HG02938 (cell line): Measurements from ENCODE around the gene SLITRK5.

Source experiments
- ATAC-seq: cut with Tn5 transposase; IDR thresholded peaks from one replicate; pipeline ENCODE4 v1.9.1; 2021; ENCODE audit warnings: mild to moderate bottlenecking, moderate library complexity; ENCODE audit not compliant: unreplicated experiment

Gene SLITRK5, protein sequence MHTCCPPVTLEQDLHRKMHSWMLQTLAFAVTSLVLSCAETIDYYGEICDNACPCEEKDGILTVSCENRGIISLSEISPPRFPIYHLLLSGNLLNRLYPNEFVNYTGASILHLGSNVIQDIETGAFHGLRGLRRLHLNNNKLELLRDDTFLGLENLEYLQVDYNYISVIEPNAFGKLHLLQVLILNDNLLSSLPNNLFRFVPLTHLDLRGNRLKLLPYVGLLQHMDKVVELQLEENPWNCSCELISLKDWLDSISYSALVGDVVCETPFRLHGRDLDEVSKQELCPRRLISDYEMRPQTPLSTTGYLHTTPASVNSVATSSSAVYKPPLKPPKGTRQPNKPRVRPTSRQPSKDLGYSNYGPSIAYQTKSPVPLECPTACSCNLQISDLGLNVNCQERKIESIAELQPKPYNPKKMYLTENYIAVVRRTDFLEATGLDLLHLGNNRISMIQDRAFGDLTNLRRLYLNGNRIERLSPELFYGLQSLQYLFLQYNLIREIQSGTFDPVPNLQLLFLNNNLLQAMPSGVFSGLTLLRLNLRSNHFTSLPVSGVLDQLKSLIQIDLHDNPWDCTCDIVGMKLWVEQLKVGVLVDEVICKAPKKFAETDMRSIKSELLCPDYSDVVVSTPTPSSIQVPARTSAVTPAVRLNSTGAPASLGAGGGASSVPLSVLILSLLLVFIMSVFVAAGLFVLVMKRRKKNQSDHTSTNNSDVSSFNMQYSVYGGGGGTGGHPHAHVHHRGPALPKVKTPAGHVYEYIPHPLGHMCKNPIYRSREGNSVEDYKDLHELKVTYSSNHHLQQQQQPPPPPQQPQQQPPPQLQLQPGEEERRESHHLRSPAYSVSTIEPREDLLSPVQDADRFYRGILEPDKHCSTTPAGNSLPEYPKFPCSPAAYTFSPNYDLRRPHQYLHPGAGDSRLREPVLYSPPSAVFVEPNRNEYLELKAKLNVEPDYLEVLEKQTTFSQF

DNA sequence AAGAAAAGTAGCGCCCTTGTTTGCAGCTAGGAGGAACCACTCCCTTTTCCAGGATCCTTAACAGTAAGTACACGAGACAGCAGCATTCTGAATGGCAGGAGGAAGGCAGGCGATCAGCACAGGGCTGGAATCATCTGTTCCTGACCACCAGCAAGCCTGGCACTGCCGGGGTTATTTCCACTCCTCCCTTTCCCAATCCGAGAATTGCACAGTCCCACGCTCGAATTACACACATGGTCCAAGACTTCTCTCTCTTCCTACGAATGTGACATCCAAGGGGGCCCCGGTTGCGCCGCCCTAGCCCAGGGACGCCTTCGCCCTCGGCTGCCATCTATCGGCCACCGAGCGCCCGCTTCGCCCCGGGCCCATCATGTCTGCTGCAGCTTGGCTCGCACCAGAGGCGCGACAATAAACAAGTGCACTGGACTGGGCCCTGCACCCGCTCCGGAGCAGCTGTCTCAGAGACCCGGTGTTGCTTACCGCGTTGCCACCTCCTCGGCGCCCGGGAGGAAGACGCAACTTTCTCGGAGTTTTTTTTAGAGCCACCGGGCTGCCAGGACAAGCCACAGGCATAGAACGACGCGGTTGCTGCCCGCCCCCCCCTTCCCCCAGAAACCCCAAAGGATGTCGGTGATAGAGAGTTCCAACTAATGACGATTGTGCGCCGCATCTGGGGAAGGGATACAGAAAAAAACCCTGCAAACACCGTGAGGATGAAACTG is at the start of gene SLITRK5:
SLITRK5 (plus strand) TSS at position 341 of the 722 bp plus-strand sequence. CDS start 4,018 bp downstream, outside the sequence.
- peak; percentile 82 for ATAC-seq

DNA sequence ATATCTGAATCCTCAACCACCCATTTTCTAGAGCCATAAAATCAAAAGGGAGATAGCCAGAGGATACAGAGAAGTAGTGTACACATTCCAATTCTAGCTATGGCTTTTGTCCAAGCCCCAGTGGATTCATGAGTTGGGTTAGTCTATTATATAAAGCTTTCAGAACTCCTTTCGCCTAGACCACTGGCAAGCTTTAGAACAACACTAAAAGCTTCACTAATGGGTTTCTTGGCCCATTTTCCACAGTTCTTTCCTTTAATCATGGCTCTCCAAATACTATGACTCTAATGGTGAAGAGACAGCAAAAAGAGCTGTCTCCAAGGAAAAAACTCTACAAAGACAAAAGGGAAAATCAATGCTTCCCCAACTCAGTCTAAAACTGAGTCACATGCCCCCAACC is 48.2 kb upstream of the SLITRK5 start:
- ATAC-seq: no peak

DNA sequence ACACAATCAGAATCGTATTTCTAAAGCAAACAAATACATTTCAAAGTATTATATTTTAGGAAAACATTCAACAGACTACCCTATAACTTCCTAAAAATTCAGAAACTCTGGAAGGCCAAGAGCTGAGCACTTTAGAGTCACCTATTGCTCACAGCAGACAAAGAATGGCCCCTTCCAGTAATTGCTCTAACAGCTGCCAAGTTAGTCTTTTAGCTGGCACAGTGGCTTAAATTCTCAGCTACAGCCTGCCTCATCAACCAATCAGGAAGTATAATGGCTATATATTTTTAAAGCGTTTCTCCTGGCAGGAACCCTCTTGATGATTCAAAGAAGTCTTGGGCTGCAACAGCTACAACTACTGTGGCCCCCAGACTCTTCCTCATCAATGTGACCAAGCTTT is 14.9 kb upstream of the SLITRK5 start:
- no peak for ATAC-seq

DNA sequence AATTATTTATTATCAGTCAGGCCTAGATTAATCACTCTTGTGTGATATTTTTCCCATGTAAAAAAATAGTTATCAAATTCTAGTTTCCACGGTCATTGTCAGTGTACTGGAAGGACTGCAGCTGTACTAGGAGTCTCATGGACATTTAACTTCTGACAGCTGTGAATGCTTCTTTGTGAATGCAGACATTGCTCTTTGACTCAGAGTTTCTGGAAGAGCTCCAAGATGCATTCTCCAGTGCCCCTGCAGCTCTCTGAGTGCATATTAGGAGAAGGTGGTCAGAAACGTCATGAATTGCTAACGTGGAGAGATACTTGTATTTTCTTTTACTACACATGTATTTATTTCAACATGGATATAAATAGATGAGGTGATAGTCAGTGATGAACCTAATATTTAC is 9.7 kb upstream of the SLITRK5 start:
- ATAC-seq: no peak

DNA sequence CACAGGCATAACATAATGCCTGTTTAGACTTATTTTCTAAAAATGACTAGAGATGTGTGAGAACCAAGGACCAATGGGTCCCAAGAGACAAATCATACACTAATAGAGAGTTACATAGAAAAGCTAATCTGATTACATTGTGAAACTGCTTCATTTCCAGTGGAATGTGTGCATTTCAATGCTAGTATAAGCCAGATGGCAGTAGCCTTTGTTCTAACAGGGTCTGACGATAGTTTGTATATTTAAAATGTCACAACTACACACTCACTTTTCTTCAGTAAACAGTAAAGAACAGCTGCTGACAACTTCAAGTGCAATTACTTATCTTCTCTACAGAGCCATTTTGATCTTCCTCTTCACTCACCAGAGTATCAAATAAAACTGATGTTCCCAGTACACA is 4.3 kb upstream of the SLITRK5 start:
- ATAC-seq: no peak

DNA sequence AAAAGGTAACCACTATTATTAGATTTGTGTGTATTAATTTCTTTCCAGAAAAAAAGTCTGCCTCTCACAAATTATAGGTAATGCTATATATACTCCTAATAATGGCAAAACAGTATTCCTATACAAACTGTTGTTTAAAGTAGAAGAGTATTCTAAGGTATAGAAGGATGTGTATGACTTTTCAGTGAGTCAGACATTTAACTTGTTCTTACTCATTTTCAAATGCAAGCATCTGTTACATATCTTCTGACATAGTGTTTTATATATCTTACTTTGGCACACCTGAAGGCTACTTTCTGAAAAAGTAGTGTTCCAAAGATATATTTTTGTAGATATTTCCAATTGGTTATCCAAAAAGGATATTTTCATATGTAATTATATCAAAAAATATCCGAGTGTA is 3.5 kb upstream of the SLITRK5 start:
- ATAC-seq: no peak

DNA sequence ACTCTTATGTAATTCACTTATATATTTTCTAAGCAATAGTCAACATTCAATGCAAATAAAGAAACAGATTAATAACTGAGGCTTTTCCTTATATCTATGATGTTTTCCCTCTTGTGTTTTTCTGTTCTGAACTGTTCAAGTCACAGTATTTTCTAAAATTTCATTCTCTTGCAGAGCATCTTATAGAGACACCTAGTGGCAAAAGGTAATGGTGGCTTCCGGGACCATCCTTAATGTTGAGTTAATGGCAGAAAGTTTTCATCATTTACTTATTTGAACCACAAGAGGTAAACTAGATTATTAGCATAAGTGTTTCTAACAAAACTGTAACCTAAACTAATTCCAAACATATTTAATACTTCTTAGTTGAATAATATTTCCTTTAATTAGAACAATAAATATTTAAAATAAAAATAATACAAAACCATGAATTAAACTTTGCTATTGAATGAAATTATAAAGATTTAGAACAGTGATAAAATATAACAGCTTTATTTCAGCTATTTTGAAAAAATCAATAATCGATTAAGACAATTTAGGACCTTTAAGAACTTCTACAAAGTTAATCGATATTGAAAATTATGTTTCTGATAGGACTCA is 1.7 kb upstream of the SLITRK5 start:
- ATAC-seq: peak; percentile 65

DNA sequence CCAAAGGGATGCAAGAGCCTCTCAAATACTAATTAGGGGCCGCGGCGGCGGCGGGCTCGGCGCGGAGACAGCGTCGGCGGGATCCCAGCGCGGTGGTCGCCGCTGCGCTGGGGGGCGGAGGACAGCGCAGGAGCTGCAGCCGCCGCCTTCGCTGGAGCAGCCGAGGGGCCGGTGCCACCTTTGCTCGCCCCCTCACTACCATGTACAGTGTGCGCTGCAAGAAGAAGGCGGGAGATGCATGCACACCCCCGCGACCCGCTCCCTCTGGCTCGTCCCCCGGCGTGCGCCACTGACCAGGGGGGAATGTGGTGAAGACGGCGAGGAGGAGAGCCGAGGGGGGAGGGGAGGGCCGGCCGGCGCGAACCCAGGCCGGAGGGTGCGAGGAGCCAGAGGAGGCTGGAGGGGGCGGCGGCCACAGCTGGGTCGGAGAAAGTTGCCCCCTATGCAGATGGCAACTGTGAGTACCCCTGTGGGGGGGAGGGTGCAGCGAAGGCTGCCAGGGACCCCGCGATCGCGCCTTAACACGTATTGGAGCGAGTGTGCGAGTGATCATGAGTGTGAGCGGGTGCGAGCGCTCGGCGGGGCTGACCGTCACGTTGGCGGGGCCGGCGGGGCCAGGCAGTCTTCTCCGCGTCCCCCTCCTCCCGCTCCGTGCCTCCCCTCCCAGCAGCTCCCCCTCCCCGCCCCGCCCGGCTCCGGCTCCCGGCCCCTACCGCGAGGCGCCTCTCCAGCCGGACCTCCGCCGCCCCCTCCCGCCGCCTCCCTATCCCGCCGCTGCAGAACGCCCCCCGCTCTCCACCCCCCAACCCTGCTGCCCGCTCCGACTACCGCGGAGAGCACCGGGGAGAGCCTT is 808 bp downstream of the SLITRK5 start:
- no peak for ATAC-seq

DNA sequence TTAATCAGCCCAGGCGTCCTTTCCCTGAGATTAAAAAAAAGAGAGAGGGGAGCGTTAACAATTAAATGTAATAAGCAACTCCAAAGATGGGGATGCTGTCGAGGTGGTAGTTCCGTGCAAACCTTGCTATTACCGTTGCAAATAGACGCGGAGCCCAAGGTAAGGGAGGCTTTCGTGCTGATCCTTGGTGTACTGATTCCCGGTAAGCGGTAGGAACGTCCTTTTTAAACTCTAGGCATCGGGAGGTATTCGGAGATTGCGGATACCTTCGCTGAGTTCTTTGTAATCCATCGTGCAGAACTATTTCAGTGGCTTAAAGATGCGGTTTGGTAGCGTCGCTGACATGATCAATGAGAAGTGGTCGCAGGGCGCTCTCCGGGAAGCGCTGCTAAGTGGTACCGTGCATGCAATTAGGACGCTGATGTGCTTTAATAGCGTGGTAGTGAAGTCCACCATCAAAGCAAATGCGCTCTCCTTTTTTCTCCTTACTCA is 3.1 kb downstream of the SLITRK5 start:
- no peak for ATAC-seq

DNA sequence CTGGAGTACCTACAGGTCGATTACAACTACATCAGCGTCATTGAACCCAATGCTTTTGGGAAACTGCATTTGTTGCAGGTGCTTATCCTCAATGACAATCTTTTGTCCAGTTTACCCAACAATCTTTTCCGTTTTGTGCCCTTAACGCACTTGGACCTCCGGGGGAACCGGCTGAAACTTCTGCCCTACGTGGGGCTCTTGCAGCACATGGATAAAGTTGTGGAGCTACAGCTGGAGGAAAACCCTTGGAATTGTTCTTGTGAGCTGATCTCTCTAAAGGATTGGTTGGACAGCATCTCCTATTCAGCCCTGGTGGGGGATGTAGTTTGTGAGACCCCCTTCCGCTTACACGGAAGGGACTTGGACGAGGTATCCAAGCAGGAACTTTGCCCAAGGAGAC is 4.7 kb downstream of the SLITRK5 start:
- ATAC-seq: no peak

DNA sequence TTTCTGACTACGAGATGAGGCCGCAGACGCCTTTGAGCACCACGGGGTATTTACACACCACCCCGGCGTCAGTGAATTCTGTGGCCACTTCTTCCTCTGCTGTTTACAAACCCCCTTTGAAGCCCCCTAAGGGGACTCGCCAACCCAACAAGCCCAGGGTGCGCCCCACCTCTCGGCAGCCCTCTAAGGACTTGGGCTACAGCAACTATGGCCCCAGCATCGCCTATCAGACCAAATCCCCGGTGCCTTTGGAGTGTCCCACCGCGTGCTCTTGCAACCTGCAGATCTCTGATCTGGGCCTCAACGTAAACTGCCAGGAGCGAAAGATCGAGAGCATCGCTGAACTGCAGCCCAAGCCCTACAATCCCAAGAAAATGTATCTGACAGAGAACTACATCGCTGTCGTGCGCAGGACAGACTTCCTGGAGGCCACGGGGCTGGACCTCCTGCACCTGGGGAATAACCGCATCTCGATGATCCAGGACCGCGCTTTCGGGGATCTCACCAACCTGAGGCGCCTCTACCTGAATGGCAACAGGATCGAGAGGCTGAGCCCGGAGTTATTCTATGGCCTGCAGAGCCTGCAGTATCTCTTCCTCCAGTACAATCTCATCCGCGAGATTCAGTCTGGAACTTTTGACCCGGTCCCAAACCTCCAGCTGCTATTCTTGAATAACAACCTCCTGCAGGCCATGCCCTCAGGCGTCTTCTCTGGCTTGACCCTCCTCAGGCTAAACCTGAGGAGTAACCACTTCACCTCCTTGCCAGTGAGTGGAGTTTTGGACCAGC is 5.3 kb downstream of the SLITRK5 start:
- no peak for ATAC-seq

DNA sequence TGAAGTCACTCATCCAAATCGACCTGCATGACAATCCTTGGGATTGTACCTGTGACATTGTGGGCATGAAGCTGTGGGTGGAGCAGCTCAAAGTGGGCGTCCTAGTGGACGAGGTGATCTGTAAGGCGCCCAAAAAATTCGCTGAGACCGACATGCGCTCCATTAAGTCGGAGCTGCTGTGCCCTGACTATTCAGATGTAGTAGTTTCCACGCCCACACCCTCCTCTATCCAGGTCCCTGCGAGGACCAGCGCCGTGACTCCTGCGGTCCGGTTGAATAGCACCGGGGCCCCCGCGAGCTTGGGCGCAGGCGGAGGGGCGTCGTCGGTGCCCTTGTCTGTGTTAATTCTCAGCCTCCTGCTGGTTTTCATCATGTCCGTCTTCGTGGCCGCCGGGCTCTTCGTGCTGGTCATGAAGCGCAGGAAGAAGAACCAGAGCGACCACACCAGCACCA is 5.9 kb downstream of the SLITRK5 start:
- ATAC-seq: no peak

DNA sequence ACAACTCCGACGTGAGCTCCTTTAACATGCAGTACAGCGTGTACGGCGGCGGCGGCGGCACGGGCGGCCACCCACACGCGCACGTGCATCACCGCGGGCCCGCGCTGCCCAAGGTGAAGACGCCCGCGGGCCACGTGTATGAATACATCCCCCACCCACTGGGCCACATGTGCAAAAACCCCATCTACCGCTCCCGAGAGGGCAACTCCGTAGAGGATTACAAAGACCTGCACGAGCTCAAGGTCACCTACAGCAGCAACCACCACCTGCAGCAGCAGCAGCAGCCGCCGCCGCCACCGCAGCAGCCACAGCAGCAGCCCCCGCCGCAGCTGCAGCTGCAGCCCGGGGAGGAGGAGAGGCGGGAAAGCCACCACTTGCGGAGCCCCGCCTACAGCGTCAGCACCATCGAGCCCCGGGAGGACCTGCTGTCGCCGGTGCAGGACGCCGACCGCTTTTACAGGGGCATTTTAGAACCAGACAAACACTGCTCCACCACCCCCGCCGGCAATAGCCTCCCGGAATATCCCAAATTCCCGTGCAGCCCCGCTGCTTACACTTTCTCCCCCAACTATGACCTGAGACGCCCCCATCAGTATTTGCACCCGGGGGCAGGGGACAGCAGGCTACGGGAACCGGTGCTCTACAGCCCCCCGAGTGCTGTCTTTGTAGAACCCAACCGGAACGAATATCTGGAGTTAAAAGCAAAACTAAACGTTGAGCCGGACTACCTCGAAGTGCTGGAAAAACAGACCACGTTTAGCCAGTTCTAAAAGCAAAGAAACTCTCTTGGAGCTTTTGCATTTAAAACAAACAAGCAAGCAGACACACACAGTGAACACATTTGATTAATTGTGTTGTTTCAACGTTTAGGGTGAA is 6.6 kb downstream of the SLITRK5 start:
- ATAC-seq: no peak

DNA sequence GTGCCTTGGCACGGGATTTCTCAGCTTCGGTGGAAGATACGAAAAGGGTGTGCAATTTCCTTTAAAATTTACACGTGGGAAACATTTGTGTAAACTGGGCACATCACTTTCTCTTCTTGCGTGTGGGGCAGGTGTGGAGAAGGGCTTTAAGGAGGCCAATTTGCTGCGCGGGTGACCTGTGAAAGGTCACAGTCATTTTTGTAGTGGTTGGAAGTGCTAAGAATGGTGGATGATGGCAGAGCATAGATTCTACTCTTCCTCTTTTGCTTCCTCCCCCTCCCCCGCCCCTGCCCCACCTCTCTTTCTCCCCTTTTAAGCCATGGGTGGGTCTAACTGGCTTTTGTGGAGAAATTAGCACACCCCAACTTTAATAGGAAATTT is 7.2 kb downstream of the SLITRK5 start:
- ATAC-seq: no peak

DNA sequence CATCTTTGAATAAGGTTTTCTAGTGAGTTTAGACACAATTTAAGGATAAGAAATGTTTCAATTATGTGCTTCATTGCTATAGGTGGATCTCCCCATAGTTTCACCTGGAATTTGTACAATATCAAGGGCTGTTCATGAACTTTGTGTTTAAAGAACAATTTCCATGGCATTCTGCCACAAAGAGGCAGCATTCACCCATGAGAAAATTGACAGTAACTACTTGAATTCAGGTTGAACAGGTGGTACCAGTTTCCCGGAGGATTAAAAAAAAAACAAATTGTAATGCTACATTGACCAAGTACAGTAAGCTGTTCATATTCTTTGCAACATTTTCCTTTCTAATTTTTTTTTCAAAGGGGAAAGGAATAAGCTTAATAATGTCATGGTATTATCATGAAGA is 9.1 kb downstream of the SLITRK5 start:
- ATAC-seq: no peak

DNA sequence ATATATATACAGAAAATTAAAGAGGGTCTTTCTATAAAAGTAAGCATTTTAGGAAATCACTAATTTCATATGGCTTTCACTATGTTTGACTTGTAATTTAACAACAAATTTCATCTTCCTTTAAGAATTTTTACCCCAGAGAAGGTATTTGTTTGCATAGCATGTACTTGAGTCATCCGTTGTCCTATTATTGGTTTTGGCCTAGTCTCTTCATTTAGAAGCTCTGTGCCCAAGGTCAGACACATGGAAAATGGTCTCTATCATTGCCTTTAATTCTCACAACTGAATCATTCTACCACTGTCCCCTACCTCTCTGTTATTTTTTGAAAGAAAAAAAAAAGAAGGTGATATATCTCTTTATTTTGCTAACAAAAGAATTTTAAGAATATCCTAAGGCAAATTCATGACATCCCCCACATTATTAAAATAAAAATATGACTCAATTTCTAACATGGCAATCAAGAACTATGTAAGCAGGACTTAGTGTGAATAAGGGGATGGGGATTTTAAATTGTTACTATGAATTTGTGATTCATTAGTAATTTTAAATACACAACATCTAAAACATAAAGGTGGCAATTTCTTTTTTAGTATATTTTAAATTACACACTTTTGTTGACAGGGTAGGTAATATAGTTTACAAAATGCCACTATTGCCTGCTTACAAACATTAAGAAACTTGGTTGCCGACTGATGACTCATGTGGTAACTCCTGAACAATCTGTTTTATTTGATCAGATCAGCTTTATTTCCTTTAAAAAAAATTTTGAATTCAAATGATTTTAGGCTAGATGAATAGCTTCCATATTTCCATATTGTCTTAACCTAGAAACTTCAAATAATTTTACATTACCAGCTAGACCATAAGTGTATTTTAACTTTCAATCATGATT is 13.9 kb downstream of the SLITRK5 start:
- no peak for ATAC-seq

DNA sequence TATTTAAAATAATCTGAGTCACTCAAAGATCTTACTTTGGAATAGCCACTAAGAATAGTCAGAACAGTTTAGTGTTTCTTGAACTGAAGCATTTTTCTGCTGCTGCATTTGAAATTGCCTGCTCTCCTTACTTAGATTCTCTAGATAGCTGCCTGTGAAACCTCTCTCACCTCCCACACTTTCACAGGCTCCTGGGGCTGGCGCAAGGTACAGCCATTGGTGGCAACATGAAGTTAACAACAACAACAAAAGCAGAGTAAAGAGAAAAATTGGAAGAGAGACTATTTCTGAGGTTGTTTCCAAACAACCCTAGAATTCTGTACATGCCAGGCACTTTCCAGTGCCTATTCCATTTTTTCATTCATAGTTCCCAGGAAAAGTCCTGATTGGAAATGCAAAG is 25.3 kb downstream of the SLITRK5 start:
- ATAC-seq: no peak
